GM21619 (cell line): ENCODE data around the gene STAC3.

Experiments used
- ATAC-seq: cut with Tn5 transposase; IDR thresholded peaks from one replicate; pipeline ENCODE4 v1.9.1; 2021; ENCODE audit not compliant: unreplicated experiment

Gene STAC3

DNA sequence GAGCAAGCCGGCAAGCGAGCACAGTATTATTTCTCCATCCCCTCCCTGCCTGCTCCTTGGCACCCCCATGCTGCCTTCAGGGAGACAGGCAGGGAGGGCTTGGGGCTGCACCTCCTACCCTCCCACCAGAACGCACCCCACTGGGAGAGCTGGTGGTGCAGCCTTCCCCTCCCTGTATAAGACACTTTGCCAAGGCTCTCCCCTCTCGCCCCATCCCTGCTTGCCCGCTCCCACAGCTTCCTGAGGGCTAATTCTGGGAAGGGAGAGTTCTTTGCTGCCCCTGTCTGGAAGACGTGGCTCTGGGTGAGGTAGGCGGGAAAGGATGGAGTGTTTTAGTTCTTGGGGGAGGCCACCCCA lies 38.3 kb downstream of the STAC3 start:
- no peak for ATAC-seq

DNA sequence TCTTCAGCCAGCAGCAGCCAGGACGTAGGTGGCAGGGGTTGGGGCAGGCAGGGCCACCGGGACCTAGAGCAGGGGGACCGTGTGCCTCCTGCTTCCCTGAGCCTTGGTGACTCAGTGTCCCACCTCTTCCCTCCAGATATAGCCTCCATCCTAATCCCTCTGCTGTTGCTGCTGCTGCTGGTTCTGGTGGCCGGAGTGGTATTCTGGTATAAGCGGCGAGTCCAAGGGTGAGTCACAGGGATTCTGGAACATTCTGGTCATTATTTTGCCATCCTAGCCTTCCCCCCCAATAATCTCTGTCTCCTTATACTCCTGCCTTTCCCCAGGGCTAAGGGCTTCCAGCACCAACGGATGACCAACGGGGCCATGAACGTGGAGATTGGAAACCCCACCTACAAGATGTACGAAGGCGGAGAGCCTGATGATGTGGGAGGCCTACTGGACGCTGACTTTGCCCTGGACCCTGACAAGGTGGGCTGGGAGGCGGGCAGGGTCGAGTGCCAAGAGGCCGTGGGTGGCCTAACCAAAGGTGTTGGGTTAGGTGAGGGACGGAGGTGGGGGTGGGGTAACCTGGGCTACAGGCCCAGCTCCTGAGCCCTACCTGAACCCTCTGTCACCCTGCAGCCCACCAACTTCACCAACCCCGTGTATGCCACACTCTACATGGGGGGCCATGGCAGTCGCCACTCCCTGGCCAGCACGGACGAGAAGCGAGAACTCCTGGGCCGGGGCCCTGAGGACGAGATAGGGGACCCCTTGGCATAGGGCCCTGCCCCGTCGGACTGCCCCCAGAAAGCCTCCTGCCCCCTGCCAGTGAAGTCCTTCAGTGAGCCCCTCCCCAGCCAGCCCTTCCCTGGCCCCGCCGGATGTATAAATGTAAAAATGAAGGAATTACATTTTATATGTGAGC lies 38.9 kb downstream of the STAC3 start:
- no peak for ATAC-seq

DNA sequence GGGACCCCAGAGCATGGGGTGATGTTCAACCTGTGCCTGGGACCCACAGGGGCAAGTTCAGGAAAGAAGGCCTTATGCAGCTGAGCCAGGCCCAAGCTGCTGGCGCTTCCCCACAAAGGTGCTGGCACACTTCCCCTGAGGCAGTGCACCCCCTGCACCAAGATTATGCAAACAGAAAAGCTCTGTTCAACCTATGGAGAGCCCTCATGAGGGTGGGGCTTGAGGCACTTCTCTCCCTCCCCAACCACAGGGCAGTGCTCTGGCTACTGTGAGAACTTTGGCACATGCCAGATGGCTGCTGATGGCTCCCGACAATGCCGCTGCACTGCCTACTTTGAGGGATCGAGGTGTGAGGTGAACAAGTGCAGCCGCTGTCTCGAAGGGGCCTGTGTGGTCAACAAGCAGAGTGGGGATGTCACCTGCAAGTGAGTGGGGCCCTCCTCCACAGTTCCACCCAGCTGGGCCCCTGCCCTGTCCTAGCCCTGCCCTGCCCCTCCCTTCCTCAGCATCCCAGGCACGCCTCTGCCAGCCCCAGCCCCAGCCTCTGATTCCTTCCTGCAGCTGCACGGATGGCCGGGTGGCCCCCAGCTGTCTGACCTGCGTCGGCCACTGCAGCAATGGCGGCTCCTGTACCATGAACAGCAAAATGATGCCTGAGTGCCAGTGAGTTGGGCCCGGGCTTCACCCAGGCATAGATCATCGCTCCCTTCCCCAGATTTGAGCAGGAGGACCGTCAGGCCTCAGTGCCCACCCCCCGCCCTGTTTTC lies 39.9 kb downstream of the STAC3 start:
- ATAC-seq, result no peak

DNA sequence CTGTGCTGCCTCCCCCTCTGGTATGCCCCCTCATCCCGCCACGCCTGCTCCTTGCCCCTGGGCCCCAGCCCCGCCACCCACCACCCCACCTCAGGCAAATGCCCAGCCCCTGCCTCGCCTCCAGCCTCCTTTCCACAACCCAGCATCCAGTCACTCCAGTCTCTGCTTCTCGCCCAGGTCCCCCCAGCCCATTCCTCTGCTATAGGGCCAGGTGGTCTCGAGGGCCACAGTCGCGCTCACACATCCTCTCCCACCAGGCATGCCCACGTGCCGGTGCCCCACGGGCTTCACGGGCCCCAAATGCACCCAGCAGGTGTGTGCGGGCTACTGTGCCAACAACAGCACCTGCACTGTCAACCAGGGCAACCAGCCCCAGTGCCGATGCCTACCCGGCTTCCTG lies 40.5 kb downstream of the STAC3 start:
- no peak for ATAC-seq

DNA sequence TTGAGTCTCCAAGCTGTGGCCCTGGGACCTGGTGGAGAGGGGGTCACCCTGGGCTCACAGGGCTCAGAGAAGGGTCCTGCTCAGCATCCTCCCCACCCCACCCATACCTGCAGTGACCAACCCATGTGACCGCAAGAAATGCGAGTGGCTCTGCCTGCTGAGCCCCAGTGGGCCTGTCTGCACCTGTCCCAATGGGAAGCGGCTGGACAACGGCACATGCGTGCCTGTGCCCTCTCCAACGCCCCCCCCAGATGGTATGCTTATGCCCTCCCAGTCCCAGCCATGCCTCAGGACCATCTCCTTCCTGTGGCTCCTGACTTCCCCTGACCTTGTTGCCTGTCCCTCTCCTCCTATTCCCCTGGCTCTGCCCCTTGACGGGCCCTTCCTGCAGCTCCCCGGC lies 41.1 kb downstream of the STAC3 start:
- no peak for ATAC-seq

DNA sequence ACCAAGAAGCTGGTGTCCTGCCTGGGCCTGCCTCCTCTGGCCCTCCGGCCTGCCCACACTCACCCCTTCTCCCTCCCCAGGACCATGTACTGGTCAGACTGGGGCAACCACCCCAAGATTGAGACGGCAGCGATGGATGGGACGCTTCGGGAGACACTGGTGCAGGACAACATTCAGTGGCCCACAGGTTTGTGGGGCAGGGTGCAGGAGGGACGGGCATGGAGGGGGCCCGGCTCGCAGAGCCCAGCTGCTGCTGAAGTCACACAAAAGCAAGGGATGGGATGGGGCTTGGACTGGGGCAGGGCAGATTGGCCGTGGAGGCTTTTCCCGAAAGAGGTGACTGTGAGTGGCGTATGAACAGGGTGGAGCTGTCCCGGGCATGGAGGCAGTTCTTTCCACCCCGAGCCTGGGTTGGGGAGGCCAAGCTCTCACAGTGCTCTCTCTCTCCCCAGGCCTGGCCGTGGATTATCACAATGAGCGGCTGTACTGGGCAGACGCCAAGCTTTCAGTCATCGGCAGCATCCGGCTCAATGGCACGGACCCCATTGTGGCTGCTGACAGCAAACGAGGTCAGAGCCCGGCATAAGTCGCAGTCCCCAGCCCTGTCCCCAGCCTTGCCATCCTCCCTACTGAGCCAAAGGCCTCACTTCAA lies 42.2 kb downstream of the STAC3 start:
- ATAC-seq, result no peak

DNA sequence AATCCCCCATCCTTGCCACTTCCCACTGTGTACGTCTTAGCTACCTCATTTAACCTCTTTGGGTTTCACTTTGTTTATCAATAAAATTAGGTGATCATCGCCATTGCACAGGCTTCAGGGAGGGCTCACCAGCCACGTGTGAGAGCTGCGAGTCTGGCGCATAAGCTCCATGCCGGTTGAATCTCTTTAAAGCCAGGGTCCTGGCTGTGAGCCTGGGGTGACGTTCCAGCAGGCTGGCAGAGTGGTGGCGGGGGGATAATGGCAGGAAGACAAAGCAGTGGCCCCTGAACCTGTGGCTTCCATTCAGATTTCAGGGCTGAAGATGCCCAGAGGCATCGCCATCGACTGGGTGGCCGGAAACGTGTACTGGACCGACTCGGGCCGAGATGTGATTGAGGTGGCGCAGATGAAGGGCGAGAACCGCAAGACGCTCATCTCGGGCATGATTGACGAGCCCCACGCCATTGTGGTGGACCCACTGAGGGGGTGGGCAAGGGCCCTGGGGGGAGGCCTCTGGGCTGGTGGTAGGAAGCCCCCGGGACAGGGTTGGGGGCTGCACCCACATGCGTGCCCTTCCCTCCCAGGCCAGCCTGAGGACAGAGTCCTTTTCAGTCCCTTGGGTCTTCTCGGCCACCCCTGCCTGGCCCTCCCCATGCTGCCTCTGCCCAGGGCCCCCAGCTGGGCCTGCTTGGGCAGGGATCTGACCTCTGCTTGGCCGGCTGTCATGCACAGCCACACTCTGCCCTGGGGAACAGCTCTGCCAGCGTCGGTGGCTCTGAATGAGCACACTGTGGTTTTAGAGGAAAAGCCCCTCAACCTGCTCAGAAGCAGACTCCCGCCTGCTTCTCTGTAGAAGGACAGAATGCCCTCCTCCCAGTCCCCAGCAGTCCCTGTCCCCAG lies 43.0 kb downstream of the STAC3 start:
- no peak for ATAC-seq

DNA sequence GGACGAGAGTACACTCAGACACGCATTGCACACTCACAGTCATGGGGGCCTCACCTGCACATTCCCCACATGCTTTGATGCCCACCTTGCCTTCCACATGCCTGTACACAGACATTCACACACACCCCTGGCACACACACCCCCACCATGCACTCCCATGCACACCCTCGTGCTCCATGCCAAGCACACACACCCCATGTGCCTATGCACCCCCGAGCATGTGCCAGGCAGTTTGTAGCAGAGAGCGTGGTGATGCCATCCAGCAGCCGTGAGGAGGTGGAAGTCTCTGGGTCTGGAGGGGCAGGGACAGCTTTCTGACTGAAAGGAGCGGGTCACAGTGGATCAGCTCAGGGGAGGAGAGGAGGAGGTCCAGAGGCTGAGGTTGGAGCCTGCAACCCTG lies 45.1 kb downstream of the STAC3 start:
- ATAC-seq, result no peak

DNA sequence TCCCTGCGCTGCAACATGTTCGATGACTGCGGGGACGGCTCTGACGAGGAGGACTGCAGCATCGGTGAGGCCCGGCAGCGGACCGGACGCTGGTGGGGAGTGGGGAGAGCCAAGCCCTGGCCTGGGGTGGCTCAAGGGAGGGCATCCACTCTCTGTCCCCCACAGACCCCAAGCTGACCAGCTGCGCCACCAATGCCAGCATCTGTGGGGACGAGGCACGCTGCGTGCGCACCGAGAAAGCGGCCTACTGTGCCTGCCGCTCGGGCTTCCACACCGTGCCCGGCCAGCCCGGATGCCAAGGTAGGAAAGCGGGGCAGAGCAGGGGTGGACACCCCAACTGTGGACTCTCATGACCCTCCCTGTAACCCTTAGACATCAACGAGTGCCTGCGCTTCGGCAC lies 45.8 kb downstream of the STAC3 start:
- ATAC-seq, result no peak

DNA sequence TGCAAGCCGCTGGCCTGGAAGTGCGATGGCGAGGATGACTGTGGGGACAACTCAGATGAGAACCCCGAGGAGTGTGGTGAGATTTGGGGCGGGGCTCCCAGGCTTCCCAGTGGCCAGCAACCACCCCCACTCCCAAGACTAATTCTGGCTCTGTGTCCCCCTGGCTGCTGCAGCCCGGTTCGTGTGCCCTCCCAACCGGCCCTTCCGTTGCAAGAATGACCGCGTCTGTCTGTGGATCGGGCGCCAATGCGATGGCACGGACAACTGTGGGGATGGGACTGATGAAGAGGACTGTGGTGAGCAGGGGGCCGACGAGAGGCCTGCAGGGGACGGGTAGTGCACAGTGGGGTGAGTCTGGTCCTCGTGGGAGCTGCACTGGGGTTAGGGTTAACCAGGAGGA lies 46.5 kb downstream of the STAC3 start:
- ATAC-seq, result no peak

DNA sequence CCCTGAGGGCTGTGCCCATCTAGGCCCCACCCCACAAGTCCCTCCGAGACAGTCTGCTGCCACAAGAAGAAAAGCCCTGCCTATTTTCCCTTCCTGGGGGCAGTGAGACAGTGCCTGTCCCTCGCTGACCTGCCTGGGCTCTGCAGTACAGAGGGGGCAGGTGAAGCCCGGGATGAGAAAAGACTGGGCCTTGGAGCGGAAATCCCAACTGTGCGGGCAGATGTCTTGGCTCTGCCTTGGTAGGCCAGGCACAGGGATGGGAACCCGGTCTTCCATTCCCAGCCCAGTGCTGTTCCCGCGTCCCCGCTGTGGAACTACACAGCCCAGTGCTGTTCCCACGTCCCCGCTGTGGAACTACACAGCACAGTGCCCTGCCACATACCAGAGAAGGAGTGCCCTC lies 47.2 kb downstream of the STAC3 start:
- no peak for ATAC-seq

DNA sequence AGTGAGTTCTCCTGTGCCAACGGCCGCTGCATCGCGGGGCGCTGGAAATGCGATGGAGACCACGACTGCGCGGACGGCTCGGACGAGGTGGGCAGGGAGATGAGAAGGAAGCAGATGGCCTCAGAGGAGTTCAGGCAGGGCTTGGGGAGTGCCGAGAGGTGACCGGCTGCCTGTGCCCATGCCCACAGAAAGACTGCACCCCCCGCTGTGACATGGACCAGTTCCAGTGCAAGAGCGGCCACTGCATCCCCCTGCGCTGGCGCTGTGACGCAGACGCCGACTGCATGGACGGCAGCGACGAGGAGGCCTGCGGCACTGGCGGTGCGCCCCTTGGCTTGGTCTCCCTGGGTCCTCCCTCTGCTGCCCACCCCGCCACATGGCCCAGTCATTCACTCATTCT lies 47.8 kb downstream of the STAC3 start:
- no peak for ATAC-seq

DNA sequence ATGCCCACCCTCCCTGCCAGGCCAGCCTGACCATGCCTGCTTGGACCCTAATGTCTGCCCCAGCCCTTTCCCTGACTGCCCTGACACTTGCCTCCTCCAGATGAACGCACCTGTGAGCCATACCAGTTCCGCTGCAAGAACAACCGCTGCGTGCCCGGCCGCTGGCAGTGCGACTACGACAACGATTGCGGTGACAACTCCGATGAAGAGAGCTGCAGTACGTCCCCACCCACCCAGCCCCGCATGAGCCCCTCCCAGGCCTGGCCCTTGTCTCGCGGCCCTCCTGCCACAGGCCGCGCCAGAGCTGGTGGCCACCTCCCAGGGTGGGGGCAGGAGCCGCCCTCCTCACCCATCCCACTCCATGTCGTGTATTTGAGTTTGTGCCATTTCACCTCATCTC lies 48.7 kb downstream of the STAC3 start:
- no peak for ATAC-seq

DNA sequence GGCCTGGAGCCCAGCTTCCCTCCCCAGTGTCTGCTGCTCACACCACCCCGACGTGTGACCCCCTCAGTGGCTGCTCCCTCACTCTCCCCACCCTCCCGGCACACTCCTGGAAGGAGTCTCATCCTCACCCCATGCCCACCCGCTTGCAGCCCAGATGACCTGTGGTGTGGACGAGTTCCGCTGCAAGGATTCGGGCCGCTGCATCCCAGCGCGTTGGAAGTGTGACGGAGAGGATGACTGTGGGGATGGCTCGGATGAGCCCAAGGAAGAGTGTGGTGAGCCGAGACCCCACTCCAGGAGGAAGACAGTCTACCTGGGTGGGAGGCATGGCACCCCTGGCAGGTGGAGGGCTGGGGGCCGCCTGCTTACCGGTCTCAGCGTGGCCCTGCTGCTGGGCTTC lies 49.4 kb downstream of the STAC3 start:
- no peak for ATAC-seq

DNA sequence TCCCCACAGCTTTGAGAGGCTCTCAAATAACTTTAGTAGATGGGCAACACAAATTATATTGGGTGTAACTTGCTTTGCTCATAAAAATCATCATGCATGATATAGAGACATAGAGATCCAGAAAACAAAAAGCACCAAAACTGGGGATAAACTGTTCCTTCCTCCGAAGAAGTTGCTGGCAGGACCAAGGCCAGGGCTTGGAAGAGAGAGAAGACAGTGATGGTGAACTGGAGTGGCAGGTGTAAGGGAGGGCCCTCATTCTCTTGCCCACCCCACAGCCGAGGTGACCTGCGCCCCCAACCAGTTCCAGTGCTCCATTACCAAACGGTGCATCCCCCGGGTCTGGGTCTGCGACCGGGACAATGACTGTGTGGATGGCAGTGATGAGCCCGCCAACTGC lies 49.8 kb downstream of the STAC3 start:
- no peak for ATAC-seq

DNA sequence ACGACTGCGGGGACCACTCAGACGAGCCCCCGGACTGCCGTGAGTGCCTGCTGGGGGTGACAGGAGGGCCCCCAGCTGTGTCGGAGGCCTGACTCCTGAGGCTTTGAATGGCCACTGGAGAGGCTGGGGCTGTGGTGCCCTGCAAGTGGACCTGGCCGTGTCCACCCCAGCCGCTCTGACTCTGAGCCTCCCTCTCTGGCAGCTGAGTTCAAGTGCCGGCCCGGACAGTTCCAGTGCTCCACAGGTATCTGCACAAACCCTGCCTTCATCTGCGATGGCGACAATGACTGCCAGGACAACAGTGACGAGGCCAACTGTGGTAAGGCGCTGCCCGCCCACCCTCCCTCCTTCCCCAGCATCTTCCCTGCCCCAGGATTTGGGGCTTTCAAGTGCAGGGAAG lies 50.5 kb downstream of the STAC3 start:
- no peak for ATAC-seq

DNA sequence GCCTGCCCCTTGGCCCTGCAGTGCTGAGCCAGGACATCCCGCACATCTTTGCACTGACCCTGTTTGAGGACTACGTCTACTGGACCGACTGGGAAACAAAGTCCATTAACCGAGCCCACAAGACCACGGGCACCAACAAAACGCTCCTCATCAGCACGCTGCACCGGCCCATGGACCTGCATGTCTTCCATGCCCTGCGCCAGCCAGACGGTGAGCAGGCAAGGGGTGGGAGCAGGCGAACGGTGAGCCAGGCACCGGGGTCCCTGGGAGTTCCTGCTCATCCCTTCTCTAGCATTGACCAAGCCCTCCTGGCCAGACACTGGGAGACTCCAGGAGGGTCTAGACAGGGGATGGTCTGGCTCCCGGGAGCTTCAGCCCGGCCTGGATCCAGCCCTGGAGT lies 51.8 kb downstream of the STAC3 start:
- no peak for ATAC-seq

DNA sequence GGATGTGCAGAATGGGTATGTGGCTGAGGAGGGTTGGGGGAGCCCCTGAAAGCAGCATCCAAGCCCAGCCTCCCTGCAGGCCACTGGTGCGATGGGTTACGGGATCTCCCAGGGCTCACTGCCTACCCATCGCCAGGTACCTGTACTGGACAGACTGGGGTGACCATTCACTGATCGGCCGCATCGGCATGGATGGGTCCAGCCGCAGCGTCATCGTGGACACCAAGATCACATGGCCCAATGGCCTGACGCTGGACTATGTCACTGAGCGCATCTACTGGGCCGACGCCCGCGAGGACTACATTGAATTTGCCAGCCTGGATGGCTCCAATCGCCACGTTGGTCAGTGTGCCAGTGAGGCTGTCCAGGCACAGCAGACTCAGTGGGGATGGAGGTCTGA lies 52.7 kb downstream of the STAC3 start:
- ATAC-seq, result no peak

DNA sequence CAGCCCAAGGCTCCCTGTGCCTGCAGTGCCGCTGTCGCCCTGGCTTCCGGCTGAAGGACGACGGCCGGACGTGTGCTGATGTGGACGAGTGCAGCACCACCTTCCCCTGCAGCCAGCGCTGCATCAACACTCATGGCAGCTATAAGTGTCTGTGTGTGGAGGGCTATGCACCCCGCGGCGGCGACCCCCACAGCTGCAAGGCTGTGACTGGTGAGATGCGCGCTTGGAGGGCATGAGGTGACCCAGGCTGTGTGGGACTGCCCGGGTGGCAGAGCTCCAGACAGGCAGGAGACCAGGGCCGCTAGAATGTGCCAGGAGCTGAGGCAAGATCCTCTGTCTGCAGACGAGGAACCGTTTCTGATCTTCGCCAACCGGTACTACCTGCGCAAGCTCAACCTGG lies 54.0 kb downstream of the STAC3 start:
- ATAC-seq, result no peak

DNA sequence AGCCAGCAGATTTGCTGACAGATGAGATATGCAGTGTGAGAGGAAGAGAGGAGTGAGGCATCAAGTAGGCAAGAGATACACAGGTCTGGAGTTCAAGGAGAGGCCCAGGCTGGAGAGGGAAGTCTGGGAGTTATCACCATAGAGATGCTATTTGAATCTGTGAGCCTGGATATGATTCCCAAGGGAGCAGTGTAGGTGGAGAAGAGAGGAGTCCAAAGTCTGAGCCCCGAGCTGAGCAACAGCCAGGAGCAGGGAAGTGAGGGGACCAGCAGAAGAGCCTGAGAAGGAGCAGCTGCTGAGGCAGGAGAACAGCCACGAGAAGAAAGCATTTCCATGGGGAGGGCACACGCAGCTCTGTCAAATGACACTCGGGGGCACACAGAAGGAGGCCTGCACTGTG lies 54.5 kb downstream of the STAC3 start:
- ATAC-seq, result no peak
